ENCODE results near the gene TMEM120B.

The TMEM120B gene

DNA sequence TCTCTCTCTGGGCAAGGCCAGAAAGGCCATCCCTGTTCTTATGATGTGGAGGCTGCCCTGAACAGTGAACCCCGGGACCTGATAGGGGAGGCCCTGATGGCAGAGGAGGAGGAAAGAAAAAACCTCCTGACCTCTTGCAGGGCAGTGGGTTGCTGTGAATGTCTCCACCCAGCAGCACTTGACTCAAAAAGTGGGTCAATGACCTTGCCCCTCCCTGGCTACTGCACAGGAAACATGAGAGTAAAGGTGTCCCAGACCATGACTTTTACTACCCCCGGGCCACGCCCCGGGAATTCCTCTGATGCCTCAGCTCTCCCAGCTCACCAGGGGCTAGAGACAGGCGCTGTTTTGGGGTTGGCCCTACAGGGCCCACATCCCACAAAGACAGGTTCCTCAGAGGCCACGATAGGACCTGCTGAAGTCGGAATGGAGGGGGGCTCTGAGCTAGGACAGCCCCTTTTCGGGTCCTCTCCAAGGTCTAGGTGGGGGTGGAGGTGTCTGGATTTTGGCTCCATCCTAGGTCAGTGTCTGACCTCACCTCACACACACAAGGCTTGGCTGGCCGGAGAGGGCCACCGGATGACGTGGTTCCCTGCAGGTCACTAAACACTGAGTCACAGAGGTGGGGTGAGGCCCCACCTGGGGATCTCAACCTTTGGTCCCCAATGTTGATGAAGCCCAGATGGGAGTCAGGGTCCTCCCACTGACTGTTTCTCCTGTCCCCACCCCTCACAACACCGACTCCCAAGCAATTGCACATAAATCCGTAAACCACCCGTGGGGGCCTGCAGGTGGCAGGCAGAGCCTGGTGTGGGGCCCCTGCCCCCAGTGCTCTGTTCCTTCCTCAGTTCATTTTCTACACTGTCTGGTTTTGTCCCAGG is 79.4 kb downstream of the TMEM120B start:
- no peak for DNase-seq (ENCODE audit: low read depth in 1 of 2, low spot score in 1 of 2)

DNA sequence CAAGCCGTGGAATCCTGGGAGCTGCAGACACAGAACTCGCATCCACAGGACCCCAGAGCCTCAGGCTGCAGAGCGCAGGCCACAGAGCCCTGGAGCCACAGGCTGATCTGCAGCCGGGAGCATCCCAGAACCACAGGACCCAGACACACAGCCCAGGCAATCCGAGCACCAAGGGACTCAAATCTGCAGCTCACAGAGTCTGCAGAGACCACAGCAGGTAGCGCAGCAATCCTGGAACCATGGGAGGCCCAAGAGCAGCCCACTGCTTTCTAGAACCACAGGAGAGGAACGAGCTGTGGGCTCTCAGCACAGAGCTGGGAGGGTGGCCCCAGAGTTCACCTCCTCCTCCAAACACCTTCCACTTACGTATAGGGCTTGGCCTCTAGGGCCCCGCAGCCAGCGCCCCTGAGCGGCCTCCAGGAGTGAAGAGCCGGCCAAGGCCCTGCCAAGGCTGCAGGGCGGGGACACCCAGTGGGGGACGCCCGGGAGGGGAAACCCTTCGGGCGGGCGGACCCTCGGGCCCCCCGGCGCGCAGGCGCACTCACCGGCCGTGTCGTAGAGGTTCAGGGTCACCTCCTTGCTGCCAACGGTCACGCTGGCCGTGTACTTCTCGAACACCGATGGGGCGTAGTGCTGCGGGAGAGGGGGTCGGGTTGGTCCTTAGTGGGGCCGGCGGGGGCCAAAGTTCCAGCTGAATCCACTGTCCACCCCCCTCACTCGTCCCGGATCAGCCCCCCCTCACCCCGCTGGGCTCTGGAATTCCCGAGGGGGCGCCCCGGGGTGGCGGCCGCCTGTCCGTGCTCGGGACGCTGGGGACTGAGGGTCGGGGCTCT is 80.3 kb downstream of the TMEM120B start:
- DNase-seq (ENCODE audit: low read depth in 1 of 2, low spot score in 1 of 2), result peak in 1 of 2 donors; percentile 47

- peak in 1 of 2 donors; percentile 57 for DNase-seq (ENCODE audit: low read depth in 1 of 2, low spot score in 1 of 2)
Observed at GRCh38 chr12:121793440-121793837, 80.9 kb downstream of the TMEM120B start, which contains the start of gene RHOF. Gene RHOF, minus strand, starts transcription at chr12:121793688. Its CDS starts 55 bp downstream, at chr12:121793633.

- peak; percentile 90 to 95 for DNase-seq (ENCODE audit: low read depth in 1 of 2, low spot score in 1 of 2)
Observed at GRCh38 chr12:121793838-121794533, 81.4 kb downstream of the TMEM120B start.

- no peak for DNase-seq (ENCODE audit: low read depth in 1 of 2, low spot score in 1 of 2)
Observed at GRCh38 chr12:121794534-121795033, 82.0 kb downstream of the TMEM120B start.

GRCh38 chr12:121795034-121795968 is 82.7 kb downstream of the TMEM120B start:
- peak; percentile 76 to 77 for DNase-seq (ENCODE audit: low read depth in 1 of 2, low spot score in 1 of 2)

- no peak for DNase-seq (ENCODE audit: low read depth in 1 of 2, low spot score in 1 of 2)
Observed at GRCh38 chr12:121796855-121797751, 84.6 kb downstream of the TMEM120B start.

DNA sequence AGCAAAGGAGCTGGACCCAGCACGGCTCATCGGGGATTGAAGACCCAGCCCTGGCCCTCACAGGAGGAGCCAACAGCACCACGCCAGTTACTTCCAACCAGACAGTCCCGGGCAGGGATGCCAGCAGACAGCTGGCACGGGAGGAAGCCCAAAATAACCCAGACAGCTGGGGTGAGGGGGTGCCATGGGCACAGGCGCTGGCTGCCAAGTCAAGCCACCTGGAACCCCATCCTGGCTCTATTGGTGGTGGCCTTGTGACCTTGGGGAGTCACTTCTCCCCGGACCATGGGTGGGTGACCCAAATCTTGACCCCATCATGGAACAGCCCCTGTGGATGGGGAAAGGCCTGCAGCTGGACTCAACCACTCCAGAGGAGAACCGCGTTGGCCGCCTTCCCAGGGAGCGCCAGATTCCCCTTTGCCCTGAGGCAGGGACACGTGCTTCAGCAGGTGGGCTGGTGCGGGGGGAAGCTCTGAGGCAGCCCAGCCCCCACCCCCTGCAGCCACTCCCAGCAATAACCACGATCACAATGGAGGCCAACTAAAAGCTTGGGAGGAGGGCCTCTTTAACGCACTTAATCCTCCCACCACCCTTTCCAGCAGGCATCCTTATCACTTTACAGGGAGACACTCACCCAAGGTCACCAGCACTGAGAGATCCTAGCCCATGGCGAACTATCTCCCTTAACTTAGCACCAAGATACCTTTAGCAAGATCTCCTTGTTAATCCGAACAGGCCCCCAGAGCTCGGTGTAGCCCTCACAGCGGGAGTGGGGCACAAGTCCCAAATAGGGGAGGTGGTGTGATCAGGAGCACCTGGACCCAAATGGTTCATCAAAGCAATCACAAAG is 85.6 kb downstream of the TMEM120B start:
- DNase-seq (ENCODE audit: low read depth in 1 of 2, low spot score in 1 of 2), result no peak

DNA sequence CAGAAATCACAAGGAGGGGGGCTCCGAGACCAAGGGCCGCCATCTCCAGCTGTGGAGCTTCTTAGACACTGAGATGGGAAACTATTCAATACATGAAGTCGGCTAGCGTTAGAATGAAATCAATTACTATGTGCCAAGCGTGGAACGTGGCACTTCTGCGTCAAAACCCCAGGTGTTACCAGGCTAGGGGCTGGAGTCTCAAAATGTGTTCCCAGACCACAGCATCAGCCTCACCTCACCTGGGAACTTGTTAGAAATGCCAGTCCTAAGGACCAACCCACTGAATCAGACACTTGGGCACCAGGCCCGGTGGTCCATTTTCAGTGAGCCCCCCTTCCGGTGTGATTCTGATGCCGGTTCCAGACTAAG is 86.2 kb downstream of the TMEM120B start:
- DNase-seq (ENCODE audit: low read depth in 1 of 2, low spot score in 1 of 2), result no peak

GRCh38 chr12:121799156-121799841 is 86.7 kb downstream of the TMEM120B start:
- no peak for DNase-seq (ENCODE audit: low read depth in 1 of 2, low spot score in 1 of 2)

DNA sequence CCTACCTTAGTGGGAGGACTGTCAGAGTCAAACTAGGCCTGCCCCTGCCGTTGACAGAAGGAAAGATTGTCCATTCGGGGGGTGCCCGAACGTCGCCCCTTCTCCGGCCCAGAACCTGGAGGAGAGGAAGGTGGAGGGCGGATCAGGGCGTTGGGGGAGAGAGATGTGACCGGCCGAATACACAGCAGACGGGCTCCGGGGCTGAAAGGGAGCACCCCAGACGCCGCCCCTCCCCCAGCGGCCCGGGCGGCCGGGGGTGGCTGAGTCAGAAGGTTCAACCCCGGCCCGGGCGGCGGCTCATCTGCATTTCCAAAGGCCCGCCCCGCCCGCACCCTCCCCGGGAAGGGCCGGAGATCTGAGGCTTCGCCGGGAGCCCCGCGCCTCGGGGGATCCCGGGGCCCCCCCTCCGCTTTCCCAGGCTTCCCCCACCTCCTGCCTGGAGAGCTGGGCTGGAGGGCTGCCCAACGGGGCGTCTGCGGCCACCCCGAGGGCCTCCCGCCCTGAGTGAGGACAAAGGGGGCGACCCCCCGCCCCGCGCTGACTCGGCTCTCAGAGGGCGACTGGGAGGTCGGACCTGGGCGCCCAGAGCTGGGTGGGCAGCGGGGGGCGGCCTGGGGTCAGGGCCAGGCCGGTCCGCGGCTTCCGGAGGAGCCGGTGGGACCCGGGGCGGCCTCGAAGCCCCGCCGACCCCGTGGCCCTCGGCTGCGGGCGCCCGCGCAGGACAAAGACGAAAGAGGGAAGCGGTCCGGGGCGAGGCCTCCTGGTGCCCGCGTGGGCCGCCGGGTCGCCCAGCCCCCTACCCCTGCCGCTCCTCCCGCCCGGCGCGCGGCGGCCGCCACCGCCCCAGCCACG is 87.5 kb downstream of the TMEM120B start:
- peak in 1 of 2 donors; percentile 73 for DNase-seq (ENCODE audit: low read depth in 1 of 2, low spot score in 1 of 2)

GRCh38 chr12:121800694-121801594 is 88.4 kb downstream of the TMEM120B start:
- DNase-seq (ENCODE audit: low read depth in 1 of 2, low spot score in 1 of 2), result peak in 1 of 2 donors; percentile 57

DNA sequence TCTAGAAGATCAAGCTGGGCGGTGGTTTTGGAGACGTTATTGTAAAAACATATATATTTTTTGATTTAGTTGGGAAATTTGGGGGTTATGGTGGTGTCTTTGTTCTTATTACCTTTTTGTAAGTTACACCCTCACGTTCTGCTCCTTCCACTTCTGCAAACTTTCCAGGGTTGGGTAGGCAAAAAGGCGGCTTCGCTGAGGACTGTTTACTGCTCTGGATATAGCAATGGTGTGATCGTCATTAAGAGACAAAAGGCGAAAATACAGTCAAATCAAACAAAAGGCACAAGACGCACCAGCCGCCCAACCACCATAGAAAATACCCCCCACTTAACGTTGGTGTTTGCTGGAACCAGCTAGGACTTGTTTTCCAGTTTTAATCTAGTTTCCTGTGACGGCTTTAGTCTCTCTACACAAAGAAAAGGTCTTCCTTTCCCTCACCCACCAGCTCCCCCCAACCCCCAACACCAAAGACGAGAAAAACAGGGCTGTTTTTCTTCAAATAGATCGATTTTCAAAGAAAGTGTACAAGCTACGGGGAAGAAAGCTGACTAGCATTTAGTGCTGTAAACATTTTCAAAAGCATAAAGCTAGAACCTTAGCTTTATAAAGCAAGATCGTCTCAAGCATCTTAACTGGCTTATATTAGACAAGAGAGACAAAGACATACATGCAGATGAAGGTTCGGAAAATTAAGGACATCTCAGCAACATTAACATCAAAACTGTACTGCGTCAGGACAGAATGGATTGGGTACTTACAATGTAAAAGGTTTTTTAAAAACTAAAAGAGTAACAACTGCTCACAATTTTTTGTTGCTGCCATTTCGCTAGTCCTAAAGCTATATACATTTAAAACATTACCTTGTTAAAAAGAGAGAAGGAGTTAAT is 89.3 kb downstream of the TMEM120B start:
- DNase-seq (ENCODE audit: low read depth in 1 of 2, low spot score in 1 of 2), result no peak

DNA sequence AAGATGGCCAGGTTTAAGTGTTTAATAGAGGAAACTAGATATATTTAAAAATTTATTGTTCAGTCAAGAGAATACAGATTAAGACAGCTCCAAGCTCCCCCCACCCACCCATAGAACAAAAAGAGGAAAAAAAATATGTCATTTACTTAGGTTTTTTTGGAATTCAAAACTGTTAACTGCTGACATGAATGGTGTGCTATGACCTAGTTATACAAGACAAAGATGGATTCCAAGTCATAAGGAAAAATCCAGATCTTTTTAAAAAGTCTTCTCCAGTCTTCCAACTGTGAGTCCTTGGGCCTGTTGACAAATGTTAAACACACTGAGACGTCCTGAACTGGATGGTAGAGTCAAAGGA is 89.9 kb downstream of the TMEM120B start:
- DNase-seq (ENCODE audit: low read depth in 1 of 2, low spot score in 1 of 2), result no peak
